Stimulated activated CD4-positive, alpha-beta T cell treated with anti-CD3 and anti-CD28 coated beads, TNF-alpha, amount 100 ng/mL, for 24 hours (primary cell): ENCODE results near the gene PRRC2B.

Experiments used
- DNase-seq, 3 experiments: peaks; one replicate each; pipeline ENCODE4 v3.0.0-alpha.2; 2020; ENCODE audit warnings: low read depth in 3 of 3

The PRRC2B gene

DNA sequence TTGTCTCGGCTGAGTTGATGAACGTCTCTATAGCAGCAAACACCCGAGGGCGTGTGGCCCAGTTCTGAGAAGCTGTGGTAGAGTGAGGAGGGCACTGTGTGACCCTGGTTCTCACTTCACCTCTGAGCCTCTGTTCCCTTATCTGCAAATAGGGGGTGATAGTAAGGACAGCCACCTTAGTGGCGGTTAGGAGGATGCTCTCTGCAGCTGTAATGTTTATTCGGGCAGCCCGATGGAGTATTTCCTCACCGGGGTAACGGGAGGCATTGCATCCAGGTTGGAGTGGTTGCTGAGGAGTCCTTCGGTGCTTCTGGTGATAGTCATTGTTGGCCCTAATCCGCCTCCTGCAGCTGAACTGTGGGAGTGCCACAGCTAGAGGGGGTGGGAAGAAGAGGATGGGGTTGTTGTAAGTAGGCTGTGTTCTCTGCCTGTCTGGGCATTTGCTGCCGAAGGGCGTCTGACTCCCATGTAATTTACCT, 13.9 kb downstream of the PRRC2B start:
- no peak for DNase-seq

DNA sequence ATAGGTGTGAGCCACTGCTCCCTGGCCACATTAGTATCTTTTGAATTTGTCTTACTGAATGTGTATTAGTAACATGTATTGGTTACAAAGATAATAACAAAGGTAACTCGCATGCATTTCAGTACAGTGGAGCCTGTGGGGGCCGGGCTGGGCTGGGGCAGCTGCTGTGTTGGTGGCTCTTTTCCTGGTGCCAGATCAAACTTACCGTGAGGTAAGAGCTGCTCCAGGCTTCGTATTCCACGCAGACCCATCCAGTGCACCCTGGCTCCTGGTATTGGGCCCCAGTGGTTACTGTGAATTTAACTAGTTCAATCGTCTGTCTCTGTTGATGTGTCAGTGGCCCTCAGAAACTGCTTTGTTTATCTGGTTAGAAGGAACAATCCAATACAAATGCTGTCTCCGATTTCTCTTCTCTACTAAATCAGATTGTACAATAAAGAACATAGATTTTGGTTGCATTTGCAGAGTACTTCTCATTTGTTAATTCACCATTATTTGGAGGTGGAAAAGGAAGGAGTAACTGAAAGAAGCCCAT, 15.6 kb downstream of the PRRC2B start:
- DNase-seq, result no peak

GRCh38 chr9:131410044-131410491, 16.2 kb downstream of the PRRC2B start:
- DNase-seq, result no peak

DNA sequence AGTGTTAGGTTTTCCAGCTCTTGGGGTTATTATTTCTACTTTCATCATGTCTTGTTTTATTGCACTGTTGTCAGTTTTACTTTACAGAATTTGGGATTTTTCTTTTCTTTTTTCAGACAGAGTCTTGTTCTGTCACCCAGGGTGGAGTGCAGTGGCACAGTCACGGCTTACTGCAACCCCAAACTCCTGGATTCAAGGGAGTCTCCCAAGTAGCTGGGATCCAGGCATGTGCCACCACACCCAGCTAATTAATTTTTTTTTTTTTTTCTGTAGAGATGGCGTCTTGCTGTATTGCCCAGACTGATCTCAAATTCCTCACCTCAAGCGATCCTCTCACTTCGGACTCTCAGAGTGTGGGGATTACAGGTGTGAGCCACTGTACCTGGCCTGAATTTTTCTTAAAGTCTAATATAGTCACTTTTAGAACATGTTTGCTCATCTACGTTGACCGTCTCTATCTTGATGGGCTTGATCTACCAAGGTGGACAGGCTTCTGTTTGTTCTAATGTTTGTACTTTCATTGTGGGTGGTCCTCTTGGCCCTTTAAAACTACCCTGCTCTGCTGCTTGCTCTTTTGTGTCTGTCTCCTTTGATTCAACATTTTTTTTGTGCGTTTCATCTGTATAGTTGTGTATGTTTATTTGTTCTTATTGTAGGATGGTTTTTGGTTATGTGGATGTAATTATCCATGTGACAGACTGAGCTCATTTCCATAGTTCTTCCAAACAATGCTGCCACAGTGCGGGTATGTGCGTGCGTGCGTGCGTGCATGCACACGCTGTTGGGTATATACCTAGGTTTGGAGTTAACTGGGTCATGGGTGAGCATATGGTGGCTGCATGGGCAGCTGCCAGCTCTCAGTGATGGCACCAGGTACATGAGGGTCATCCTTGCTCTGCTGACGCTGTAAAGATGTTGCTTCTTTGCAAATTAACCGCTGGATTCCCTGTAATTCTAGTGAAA, 18.1 kb downstream of the PRRC2B start:
- no peak for DNase-seq

DNA sequence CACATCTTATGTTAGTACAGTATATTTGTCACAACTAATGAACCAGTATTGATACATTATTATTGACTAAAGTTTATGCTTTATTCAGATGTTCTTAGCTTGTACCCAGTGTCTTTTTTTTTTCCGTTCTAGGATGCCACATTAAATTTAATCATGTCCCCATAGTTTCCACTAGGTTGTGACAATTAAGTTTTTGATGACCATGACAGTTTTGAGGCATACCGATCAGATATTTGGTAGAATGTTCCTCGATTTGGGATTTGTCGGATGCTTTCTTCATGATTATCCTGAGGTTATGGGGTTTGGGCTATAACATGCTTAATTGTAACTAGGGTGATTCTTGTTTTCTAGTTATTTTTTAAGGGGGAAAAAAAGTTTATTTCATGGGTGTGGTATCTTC, 22.6 kb downstream of the PRRC2B start:
- no peak for DNase-seq

- no peak for DNase-seq
Observed at GRCh38 chr9:131417264-131418142, 23.6 kb downstream of the PRRC2B start.

DNA sequence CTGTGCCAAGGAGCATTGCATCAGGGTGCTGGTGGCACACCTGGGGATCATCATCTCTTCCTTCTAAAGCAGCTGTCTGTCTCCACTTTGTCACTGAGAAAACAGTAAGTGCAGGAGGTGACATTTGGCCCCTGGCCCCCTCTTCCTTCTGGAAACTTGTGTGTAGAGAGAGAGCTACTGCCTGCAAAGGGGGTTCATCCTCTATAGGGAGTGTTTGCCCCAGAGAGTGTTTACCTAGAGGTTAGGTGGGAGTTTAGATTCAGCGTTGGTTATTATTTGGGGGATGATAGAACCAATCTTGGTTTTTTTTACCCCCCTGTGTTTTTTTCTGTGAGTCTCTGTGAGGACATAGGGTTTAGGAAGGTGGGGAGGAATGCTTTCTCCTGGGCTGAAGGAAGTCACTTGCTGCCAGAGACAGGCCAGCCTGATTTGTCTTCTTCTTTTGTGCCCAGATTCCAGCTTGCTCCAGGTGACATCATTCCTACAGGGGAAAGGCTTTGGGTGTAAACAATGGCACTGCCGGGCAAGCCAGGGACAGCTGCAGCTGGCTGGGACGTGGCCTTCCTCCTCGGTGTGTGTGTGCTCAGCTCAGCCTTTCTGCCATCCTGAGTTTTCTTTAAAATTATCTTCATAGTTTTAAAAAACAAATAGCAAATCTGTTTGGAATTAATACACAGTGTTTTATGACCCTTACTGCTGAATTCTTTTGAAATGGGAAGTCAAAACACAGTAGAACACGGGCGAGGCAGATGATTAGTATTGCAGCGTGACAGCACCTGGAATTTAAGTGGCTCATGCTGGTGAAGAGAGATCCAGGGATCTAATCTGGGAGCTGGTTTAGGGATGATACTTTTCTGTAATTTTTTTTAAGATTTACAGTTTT, 24.5 kb downstream of the PRRC2B start:
- no peak for DNase-seq

DNA sequence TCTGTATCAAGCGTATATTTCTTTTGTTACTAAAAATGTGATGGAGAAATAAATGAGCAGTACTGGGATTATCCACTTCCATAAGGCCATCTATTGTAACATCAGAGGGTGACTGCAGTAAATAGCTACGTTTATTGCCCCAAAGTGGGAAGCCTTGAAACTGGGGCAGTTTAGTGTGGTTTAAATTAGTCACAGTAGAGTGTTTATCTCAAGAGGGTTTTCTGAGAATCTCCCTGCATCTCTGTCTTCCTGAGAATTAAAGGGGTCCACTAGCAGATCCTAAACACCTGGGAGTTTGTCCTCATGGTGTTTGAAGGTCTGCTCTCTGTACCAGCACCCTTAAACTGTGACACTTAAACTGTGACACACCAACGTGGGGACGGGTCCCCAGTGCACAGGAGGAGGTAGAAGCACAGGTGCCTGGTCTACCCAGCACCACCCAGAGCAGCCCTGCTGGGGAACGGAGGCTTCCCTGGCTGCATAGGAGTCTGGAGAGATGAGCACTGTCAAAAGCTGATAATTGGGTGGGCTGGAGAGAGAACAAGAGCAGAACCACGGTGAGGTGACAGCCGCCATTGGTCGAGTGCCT, 25.2 kb downstream of the PRRC2B start:
- no peak for DNase-seq

DNA sequence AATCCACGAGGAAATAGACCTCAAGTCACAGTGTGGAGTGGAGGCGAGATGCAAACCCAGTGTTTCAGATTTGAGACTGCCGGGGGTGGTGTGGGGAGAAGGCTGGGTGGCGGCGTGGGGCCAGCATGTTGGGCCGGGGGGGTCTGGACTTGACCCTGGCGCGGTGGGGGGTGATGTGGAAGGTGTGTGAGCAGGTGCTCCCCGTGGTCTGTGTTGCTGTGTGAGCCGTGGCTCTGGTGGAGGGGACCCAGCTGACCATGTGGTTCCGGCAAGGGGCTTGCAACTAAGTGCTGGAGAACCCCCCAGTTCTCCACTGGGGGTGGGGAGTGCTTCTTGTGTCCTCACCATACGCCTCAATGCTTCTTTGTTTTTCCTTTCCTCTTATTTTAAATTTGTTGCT, 25.8 kb downstream of the PRRC2B start:
- no peak for DNase-seq

- no peak for DNase-seq
Observed at GRCh38 chr9:131420980-131421624, 27.2 kb downstream of the PRRC2B start.

DNA sequence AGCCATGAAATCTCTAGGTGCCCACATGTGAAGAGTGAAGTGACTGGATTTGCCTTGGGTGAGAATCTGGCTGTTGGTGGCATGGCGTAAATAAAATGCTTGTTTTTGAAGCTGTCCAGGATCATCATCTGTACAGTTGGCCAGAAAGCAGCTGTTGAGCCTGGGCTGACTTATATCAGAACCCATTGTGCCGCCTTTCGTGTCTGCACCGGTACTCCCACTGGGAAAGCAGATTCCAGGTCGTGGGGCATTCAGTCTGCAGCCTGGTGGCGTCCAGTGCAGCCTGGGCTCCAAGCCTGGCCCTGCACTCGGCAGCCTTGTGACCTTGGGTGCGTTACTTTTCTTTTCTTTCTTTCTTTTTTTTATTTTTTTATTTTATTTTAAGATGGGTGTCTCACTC, 27.8 kb downstream of the PRRC2B start:
- DNase-seq, result no peak

GRCh38 chr9:131422241-131422792, 28.4 kb downstream of the PRRC2B start:
- no peak for DNase-seq

DNA sequence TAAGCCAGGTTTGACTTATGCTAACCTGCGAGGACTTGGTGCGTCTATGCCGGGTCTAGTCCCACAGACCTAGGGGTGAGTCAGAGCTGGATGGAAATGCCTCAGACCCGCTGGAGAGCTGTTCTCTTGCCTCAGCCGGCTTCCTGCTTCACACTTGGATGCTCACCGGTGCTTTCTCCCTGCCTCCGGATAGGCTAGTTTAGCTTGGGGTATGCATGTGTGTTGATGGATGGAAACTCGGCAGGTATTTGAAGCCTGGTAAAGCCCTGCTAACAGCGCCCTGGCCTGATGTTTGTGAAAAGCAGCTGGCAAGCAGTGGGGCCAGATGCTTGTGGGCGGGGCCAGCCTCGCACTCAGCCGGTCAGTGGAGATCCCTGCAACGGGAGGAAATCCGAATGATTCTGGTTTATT, 29.3 kb downstream of the PRRC2B start:
- DNase-seq, result no peak

GRCh38 chr9:131426545-131426944, 32.7 kb downstream of the PRRC2B start:
- DNase-seq, result no peak

- DNase-seq, result no peak
Observed at GRCh38 chr9:131429121-131430012, 35.5 kb downstream of the PRRC2B start.

- DNase-seq, result no peak
Observed at GRCh38 chr9:131432050-131432449, 38.2 kb downstream of the PRRC2B start.

DNA sequence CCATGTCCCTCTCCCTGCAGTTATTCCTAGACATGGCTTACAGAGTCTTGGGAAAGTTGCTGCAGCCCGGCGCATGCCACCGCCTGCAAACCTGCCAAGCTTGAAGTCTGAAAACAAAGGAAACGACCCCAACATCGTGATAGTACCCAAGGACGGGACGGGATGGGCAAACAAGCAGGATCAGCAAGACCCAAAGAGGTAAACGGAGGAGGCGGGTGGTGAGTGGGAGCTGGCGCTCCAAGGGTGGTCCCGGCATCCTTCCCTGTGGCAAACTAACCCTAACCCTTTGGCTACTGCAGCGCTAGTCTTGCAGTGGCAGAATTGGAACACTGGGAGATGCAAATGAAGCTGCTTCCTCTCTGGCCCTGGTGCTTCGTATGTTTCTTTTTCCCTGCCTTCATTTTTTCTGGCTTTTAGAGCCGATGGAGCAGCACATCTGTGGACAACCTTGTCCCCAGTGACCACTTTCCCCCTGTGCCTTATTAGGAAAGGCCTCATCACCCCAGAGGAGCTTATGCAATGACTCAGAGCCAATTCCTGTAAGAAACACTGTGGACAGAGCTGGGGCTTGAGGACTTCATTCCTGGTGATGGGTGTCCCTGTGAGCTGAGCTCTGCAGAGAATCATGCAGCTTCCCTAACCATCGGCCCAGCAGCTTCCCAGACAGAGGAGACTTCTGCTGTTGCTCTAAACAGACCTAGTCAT, 38.9 kb downstream of the PRRC2B start:
- no peak for DNase-seq

DNA sequence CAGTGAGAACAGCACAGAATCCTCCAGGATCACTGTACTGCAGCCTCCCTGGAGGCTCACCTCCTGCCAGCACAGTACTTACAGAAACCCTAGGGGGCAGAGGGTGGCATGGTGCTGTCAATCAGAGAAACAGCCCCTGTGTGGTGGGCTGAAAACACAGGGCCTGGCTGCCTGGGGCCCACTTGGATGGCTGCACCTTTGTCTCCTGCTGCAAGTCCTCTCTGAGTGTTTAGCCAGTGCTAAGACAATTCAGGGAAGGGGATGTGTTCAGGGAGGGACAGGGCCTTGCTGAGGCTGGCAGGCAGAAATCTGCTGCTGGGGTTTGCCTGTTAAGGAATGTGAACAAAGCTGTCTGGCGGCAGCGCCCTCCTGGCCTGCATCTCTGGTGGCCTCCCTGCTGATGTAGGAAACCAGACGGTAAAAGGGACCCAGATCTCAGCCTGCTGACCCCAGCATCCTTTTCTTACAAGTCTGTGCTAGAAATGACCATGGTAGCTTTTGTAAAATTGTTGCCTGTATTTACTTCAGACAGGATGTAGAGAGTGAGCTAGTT, 39.5 kb downstream of the PRRC2B start:
- DNase-seq, result no peak
